Upper lobe of left lung (tissue), 4 donors: ENCODE results near the gene TENM3.

Source experiments
- EP300 ChIP-seq, 4 donors: sonication (generic); formaldehyde crosslinking; IDR thresholded peaks; one replicate each; pipeline ENCODE4 v1.5.1; 2017; ENCODE audit warnings: antibody characterized with exemption in 4 of 4, control low read depth in 2 of 4
- POLR2AphosphoS5 ChIP-seq, 2 donors: sonication (generic); formaldehyde crosslinking; IDR thresholded peaks; one replicate each; pipeline ENCODE4 v1.5.1; 2017; ENCODE audit warnings: antibody characterized with exemption in 2 of 2
- TF ChIP-seq, protein P1 (sequence below), 6 experiments: fragments of 450-650 bp in 4 of 6; fragments of 200-600 bp in 2 of 6; sonication (generic) in 2 of 6; IDR thresholded peaks; one replicate each; pipeline ENCODE4 v1.5.1; 2016 to 2019; ENCODE audit warnings: antibody characterized with exemption in 6 of 6

DNA sequence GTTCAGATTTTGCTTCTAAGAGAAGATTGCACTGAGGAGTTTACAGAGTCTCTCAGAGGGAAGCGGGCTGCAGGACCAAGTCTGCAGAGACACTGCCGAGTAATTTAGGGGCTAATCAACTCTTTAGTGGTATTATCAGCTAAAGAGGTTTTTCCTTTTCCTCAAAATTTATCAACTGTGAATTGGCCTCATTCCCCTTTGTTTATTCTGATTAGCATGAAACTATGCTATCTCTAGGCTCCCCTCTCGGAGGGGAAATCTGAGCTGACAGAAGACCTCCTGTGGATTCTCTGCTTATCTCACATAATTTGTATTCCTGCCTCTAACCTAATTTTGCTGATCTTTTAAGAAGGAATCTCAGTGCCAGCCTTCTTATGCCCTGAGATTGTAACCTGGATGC is 473.0 kb downstream of the TENM3 start:
- TF ChIP-seq, protein P1, sequence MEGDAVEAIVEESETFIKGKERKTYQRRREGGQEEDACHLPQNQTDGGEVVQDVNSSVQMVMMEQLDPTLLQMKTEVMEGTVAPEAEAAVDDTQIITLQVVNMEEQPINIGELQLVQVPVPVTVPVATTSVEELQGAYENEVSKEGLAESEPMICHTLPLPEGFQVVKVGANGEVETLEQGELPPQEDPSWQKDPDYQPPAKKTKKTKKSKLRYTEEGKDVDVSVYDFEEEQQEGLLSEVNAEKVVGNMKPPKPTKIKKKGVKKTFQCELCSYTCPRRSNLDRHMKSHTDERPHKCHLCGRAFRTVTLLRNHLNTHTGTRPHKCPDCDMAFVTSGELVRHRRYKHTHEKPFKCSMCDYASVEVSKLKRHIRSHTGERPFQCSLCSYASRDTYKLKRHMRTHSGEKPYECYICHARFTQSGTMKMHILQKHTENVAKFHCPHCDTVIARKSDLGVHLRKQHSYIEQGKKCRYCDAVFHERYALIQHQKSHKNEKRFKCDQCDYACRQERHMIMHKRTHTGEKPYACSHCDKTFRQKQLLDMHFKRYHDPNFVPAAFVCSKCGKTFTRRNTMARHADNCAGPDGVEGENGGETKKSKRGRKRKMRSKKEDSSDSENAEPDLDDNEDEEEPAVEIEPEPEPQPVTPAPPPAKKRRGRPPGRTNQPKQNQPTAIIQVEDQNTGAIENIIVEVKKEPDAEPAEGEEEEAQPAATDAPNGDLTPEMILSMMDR (IDR thresholded peaks at IDR 0.05): no peak
- TF ChIP-seq EP300 (IDR thresholded peaks at IDR 0.05): no peak
- no peak for TF ChIP-seq POLR2AphosphoS5 (IDR thresholded peaks at IDR 0.05)
